Measurements from ENCODE around the gene ABTB2.

The ABTB2 gene

DNA sequence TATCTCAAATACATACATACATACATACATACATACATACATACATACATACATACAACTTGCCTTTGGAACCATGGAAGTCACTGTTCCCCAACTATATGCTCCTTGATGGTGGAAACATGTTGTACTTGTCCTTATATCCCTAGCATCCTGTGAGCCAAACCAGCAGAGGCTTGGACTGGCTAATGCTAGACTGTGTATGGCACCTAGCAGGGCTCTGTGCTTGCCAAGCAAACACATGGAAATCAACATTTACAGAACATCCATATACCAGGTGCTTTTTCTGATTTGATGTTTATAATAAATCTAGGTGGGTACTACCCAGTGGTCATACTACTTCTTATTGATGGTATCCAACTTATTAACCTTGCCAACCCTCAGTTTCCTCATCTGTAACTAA lies 86.1 kb downstream of the ABTB2 start:
- no peak overlapping the region for H3K9ac ChIP-seq (ENCODE audit: low read depth, low read length)
- peaks cover 6% of the 10 kb centered on the region; the same call in 1 of the 2 replicates for H3K4me1 ChIP-seq (ENCODE audit: insufficient read depth, low read length)
- no peaks in the 10 kb centered on the region for H3K27me3 ChIP-seq (ENCODE audit: insufficient read depth, low read length)
- H3K4me3 ChIP-seq (ENCODE audit: low read length) = no peak overlapping the region
- H3K27ac ChIP-seq (ENCODE audit: low read depth, low read length) = no peak overlapping the region
- no peaks in the 10 kb centered on the region for H3K36me3 ChIP-seq (ENCODE audit: insufficient read depth, low read length)
- no peaks in the 10 kb centered on the region for H3K9me3 ChIP-seq (ENCODE audit: insufficient read depth, low read depth, low read length)

DNA sequence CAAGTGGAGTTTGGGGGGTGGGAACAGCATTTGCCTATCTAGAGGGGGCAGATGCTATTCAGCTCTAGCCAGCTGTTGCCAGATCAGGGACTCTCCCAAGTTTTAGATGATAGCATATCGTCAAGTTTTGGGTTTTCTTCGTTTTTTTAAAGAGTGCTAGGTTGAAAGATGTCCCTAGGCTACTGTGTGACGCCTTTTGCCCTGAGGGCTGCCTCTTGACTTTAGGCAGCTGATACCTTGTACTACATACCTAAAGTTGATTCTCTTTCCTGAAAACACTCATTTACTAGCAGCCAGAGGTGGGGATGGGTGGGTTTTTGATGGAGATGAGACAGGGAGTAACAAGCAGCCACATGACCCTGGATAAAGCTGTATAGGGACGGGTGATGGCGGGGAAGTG lies 87.1 kb downstream of the ABTB2 start:
- Histone ChIP-seq H3K9me3 (ENCODE audit: insufficient read depth, low read depth, low read length) (no peaks in the 10 kb centered on the region), H3K36me3 (ENCODE audit: insufficient read depth, low read length) (no peaks in the 10 kb centered on the region), H3K27ac (ENCODE audit: low read depth, low read length) (no peak overlapping the region), H3K27me3 (ENCODE audit: insufficient read depth, low read length) (no peaks in the 10 kb centered on the region), H3K9ac (ENCODE audit: low read depth, low read length) (no peak overlapping the region), H3K4me1 (ENCODE audit: insufficient read depth, low read length) (peaks cover 9% of the 10 kb centered on the region; the same call in 1 of the 2 replicates), H3K4me3 (ENCODE audit: low read length) (no peak overlapping the region)
- WGBS = 91% methylated on average over 5 of the region's 5 CpGs

DNA sequence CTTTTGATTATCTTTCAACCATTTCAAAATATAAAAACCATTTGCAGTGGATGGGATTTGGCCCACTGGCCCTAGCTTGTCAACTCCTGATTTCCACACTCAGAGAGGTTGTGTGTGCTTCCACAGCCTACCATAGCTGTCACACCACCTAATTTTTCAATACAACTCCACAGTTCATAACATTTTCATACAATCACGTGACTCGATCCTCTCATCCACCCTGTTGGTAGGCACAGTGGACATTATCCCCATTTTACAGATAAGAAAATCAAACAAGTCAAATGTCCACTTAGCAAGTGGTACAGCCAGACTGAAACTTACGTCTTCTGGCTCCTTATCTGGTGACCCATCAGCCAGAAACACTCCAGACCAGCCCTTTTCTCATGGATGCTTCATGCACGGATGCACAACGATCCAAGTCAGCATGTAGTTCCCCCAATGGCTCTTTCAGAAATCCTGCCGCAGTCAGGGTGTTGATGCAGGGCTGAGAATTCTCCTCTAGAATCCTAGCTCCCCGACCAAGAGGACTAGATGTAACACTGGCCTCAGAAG lies 88.0 kb downstream of the ABTB2 start:
- WGBS = 93% methylated on average over 7 of the region's 7 CpGs
- no peaks in the 10 kb centered on the region for H3K9me3 ChIP-seq (ENCODE audit: insufficient read depth, low read depth, low read length)
- H3K4me1 ChIP-seq (ENCODE audit: insufficient read depth, low read length) = peaks cover 9% of the 10 kb centered on the region; the same call in 1 of the 2 replicates
- H3K4me3 ChIP-seq (ENCODE audit: low read length) = no peak overlapping the region
- no peak overlapping the region for H3K27ac ChIP-seq (ENCODE audit: low read depth, low read length)
- H3K36me3 ChIP-seq (ENCODE audit: insufficient read depth, low read length) = no peaks in the 10 kb centered on the region
- no peaks in the 10 kb centered on the region for H3K27me3 ChIP-seq (ENCODE audit: insufficient read depth, low read length)
- H3K9ac ChIP-seq (ENCODE audit: low read depth, low read length) = no peak overlapping the region

DNA sequence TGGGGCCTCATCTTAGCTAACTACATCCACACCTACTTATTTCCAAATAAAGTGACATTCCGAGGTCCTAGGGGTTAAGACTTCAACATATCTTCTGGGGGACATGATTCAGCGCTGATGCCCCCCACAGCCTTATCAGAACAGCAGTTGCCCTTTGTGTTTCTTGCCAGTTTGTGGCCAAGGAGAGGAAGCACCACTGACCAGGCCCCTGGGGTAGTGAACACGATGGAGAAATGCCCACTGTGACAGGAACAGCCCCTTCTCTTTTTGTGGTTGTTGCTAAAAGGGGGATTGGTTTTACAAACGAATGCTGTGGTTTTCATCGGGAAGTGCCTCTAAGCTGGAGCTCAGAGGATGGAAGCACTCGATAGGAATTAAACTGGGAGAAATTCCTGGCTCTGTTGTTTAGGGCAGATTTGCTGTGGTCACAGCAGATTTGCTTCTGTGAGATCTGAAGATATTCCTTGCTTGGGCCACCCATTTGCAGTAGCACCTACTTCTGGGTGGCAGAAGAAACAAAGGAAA lies 88.8 kb downstream of the ABTB2 start:
- Histone ChIP-seq H3K4me1 (ENCODE audit: insufficient read depth, low read length) (peaks cover 9% of the 10 kb centered on the region; the same call in 1 of the 2 replicates), H3K27me3 (ENCODE audit: insufficient read depth, low read length) (no peaks in the 10 kb centered on the region), H3K27ac (ENCODE audit: low read depth, low read length) (no peak overlapping the region), H3K36me3 (ENCODE audit: insufficient read depth, low read length) (no peaks in the 10 kb centered on the region), H3K9me3 (ENCODE audit: insufficient read depth, low read depth, low read length) (no peaks in the 10 kb centered on the region), H3K4me3 (ENCODE audit: low read length) (no peak overlapping the region), H3K9ac (ENCODE audit: low read depth, low read length) (no peak overlapping the region)
- 74% methylated on average over 6 of the region's 6 CpGs for WGBS

DNA sequence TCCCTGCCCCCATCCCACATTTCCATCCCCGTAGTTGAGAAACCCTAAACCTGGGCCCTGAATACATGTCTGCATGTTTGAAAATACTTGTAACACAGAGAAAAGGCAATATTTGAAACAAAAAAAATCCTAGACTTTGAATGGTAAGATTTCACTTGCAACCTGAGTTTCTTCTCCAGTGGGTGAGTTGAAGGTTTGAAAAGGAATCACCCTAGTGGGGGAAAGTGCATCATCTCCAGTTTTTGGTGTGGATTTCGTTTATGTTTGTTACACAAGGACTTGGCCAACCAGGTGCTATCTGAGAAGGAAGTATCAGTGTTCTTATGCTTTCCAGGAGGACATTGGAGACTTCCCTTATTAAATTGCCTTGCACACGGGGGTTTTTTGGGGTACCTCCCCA lies 90.4 kb downstream of the ABTB2 start:
- H3K4me3 ChIP-seq (ENCODE audit: low read length) = no peak overlapping the region
- WGBS = 95% methylated on average over 3 of the region's 3 CpGs
- no peaks in the 10 kb centered on the region for H3K9me3 ChIP-seq (ENCODE audit: insufficient read depth, low read depth, low read length)
- H3K27me3 ChIP-seq (ENCODE audit: insufficient read depth, low read length) = no peaks in the 10 kb centered on the region
- H3K36me3 ChIP-seq (ENCODE audit: insufficient read depth, low read length) = no peaks in the 10 kb centered on the region
- H3K9ac ChIP-seq (ENCODE audit: low read depth, low read length) = no peak overlapping the region
- peaks cover 22% of the 10 kb centered on the region for H3K4me1 ChIP-seq (ENCODE audit: insufficient read depth, low read length)
- H3K27ac ChIP-seq (ENCODE audit: low read depth, low read length) = no peak overlapping the region

DNA sequence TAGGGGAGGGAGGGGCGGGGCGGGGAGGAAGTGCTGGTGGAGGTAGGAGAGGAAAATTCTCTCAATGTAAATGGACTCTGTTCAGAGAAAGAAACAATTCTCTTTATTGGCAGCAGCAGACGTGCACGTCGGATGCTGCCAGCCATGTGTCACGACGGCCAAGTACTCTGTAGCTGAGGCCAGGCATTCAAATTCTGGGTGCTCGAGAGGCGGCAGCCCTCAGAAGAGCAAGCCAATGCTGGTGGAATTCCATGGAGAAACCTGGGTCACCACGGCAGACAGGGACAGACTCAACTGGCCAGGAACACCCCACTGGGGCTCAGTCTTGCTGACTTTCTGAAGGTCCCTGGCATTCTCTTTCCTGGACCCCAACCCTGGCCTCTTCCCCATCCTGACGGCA lies 90.8 kb downstream of the ABTB2 start:
- Histone ChIP-seq H3K4me3 (ENCODE audit: low read length) (no peak overlapping the region), H3K9ac (ENCODE audit: low read depth, low read length) (no peak overlapping the region), H3K27me3 (ENCODE audit: insufficient read depth, low read length) (no peaks in the 10 kb centered on the region), H3K9me3 (ENCODE audit: insufficient read depth, low read depth, low read length) (no peaks in the 10 kb centered on the region), H3K27ac (ENCODE audit: low read depth, low read length) (no peak overlapping the region), H3K4me1 (ENCODE audit: insufficient read depth, low read length) (peaks cover 22% of the 10 kb centered on the region), H3K36me3 (ENCODE audit: insufficient read depth, low read length) (no peaks in the 10 kb centered on the region)
- 75% methylated on average over 9 of the region's 11 CpGs for WGBS

DNA sequence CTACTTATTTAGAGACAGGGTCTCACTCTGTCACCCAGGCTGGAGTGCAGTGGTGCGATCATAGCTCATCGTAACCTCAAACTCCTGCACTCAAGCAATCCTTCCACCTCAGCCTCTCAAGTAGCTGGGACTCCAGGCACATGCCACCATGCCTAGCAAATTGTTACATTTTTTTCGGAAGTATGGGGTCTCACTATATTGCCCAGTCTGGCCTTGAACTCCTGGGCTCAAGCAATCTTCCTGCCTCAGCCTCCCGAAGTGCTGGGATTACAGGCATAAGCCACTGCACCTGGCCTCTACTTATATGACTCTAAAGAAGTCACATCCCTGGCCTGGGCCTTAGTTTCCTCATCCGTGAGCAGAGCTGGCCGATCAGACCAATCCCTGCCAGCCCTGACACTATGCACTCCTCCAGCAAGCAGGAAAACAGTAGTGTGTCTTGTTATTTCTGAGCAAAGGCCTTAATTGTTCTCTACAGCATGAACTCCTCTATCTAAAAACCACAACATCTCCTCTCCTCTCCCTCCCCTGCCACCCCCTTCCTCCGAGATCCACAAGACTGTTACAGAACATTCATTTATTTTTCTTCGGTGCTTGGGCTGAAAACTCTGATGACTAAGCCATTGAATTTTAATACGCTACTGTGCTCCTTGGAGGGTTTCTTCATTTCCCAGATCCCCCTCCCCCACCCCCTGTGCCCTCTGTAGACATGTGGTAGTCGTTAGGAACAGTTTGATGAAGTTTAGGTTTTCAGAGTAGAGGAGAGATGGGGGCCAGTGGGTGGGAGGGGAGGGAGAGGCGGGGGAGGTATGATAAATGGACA lies 91.5 kb downstream of the ABTB2 start:
- Histone ChIP-seq H3K9ac (ENCODE audit: low read depth, low read length) (no peak overlapping the region), H3K27ac (ENCODE audit: low read depth, low read length) (no peak overlapping the region), H3K27me3 (ENCODE audit: insufficient read depth, low read length) (no peaks in the 10 kb centered on the region), H3K4me1 (ENCODE audit: insufficient read depth, low read length) (peaks cover 22% of the 10 kb centered on the region), H3K9me3 (ENCODE audit: insufficient read depth, low read depth, low read length) (no peaks in the 10 kb centered on the region), H3K36me3 (ENCODE audit: insufficient read depth, low read length) (no peaks in the 10 kb centered on the region), H3K4me3 (ENCODE audit: low read length) (no peak overlapping the region)
- WGBS = 78% methylated on average over 11 of the region's 11 CpGs

DNA sequence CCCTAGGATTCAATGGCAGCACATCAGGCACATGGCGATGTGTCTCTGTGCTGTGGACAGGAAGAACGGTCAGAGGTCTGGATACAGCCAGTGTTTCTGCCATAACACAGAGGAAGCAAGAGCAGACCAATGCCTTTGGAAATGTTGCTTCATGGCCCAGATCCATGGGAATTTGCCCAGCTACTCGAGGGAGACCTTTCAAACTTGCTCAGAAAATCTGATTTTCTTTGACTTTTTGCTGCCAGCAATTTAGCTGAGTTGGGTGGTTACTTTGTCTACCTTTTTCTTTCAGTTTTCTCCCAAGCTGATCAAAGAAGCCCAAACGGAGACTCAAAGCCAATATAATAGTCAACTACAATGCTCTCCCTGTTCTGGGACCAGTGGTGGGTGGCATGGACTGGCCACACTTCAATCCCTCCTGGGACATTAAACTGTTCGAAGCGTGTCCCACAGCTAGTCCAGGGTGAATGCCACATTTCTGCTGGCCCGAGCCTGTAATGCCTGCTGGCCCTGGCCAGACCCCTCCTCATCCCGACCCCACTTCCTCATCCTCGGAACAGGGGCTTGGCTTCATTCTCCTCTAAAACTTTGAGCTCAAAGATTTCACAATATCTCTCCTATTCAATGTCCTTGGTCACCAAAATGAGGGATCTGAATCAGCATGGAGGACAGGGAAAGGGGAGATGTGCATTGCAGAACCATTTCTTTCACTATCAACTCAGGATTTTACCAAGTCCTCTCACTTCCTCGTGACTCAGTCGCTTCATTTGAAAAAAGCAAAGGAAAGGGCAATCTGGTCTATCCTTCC lies 93.3 kb downstream of the ABTB2 start:
- 92% methylated on average over 11 of the region's 11 CpGs for WGBS
- no peak overlapping the region for H3K4me3 ChIP-seq (ENCODE audit: low read length)
- H3K4me1 ChIP-seq (ENCODE audit: insufficient read depth, low read length) = peaks cover 22% of the 10 kb centered on the region
- H3K27me3 ChIP-seq (ENCODE audit: insufficient read depth, low read length) = no peaks in the 10 kb centered on the region
- H3K9ac ChIP-seq (ENCODE audit: low read depth, low read length) = no peak overlapping the region
- no peaks in the 10 kb centered on the region for H3K9me3 ChIP-seq (ENCODE audit: insufficient read depth, low read depth, low read length)
- H3K27ac ChIP-seq (ENCODE audit: low read depth, low read length) = no peak overlapping the region
- no peaks in the 10 kb centered on the region for H3K36me3 ChIP-seq (ENCODE audit: insufficient read depth, low read length)

DNA sequence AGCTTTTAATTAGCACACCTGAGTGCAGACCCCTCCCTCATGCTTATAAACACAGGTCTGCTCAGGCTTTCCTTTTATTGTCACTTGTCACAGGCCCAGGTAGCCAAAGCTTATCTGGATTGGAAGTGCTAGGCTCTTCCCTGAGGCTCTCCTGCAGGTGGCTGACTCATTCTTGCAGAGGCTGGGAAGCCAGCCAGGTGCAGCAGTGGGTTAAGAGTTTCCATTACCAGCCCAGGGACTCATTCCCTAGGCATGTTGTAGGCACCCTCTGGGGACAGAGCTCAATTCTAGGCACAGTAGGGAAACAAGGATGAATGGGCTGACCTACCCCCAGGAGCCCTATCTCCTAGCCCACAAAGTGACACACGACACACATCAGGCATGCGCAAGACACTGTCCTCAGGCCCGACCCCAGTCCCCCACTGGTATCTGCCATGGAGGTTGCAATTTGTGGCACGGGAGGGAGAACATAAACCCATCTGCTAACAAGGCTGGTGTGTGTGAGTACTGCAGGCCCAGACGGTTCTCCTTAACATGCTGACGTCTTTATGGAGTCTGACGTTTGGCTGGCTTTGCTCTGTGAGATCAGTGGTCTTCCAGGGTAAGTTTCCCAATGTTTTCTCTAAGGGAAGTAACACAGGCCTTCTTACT lies 94.2 kb downstream of the ABTB2 start:
- Histone ChIP-seq H3K4me3 (ENCODE audit: low read length) (no peak overlapping the region), H3K27ac (ENCODE audit: low read depth, low read length) (no peak overlapping the region), H3K36me3 (ENCODE audit: insufficient read depth, low read length) (no peaks in the 10 kb centered on the region), H3K9ac (ENCODE audit: low read depth, low read length) (no peak overlapping the region), H3K27me3 (ENCODE audit: insufficient read depth, low read length) (no peaks in the 10 kb centered on the region), H3K9me3 (ENCODE audit: insufficient read depth, low read depth, low read length) (no peaks in the 10 kb centered on the region), H3K4me1 (ENCODE audit: insufficient read depth, low read length) (peaks cover 22% of the 10 kb centered on the region)
- WGBS = 86% methylated on average over 7 of the region's 7 CpGs

DNA sequence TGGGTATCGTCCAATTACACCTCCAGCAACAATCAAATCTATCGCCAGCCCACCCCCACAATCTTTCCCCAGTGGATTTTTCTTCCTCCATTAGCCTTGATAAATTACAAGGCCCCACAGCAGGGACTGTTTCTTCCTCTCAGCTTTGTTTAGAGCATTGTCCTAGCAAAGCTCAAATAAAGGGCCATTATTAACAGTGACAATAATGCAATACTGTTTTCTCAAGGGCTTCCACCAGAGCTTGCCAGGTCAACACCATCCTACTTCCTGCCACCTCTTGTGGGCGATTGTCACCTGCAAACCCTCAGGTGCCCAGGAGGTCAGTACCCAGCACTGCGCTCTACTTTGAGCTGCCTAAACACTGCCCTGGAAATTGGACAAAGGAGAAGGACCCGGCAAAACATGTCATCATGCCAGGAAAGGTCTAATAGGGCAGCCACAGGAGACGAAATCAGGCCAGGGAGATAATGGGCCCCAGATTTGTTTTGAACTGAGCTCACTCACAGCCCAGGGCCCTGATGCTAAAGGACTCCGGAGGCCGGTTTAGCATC lies 95.2 kb downstream of the ABTB2 start:
- H3K4me3 ChIP-seq (ENCODE audit: low read length) = no peak overlapping the region
- H3K36me3 ChIP-seq (ENCODE audit: insufficient read depth, low read length) = no peaks in the 10 kb centered on the region
- no peak overlapping the region for H3K27ac ChIP-seq (ENCODE audit: low read depth, low read length)
- H3K9me3 ChIP-seq (ENCODE audit: insufficient read depth, low read depth, low read length) = no peaks in the 10 kb centered on the region
- WGBS = 89% methylated on average over 8 of the region's 8 CpGs
- H3K4me1 ChIP-seq (ENCODE audit: insufficient read depth, low read length) = peaks cover 22% of the 10 kb centered on the region
- no peak overlapping the region for H3K9ac ChIP-seq (ENCODE audit: low read depth, low read length)
- H3K27me3 ChIP-seq (ENCODE audit: insufficient read depth, low read length) = no peaks in the 10 kb centered on the region
